Lower leg skin (tissue), 4 donors: ENCODE measurements around the gene TBATA. TPM values are rescaled to one million over a fixed set of nuclear protein-coding genes. Genes with fewer than 3 reads are reported as not detected.

Experiments
- DNase-seq, 2 donors: peaks; one replicate each; pipeline ENCODE4 v3.0.0-alpha.2; 2019; ENCODE audit warnings: low spot score in 2 of 2
- H3K4me3 ChIP-seq: fragments of 200-600 bp; sonication (generic); 2 replicates; pipeline ENCODE4 v1.5.1; 2017; ENCODE audit warnings: mild to moderate bottlenecking, low read depth; ENCODE audit not compliant: poor library complexity, severe bottlenecking
- POLR2A ChIP-seq, 2 donors: fragments of 450-650 bp; IDR thresholded peaks; one replicate each; pipeline ENCODE4 v1.6.1; 2016 to 2017; ENCODE audit warnings: antibody characterized with exemption in 2 of 2, mild to moderate bottlenecking in 1 of 2, moderate library complexity in 1 of 2
- WGBS, 2 donors: methylation state at CpG; one replicate each; pipeline ENCODE4 v1.1.5; 2018; 5-methylcytosine and 5-hydroxymethylcytosine counted together
- intact Hi-C: fragments of 100-400 bp; cut with DNase I; formaldehyde crosslinking; loops from one replicate; pipeline ENCODE4 v1.15.0; 2023; ENCODE audit warnings: low total_unique reads
- total RNA-seq, 4 donors: library from RNA; depleted of rRNA; stranded (reverse); fragments of >200 nt; gene quantifications; one replicate each; pipeline ENCODE4 v1.1.0, GENCODE V29; 2016
- TF ChIP-seq, protein P1 (sequence below), 3 donors: fragments of 450-650 bp; IDR thresholded peaks; one replicate each; pipeline ENCODE4 v1.5.1; 2016; ENCODE audit warnings: antibody characterized with exemption in 3 of 3, mild to moderate bottlenecking in 3 of 3, moderate library complexity in 2 of 3

TBATA gene
- total RNA-seq, 4 donors from 2014 or later: not detected

GRCh38 chr10:70799124-70799523 is 13.9 kb upstream of the TBATA start:
- intact Hi-C loops: no loop called here
- WGBS, 2 donors: 73 to 75% methylated on average over 5 of the region's 5 CpGs
- DNase-seq: no peak
- no peak overlapping the region for H3K4me3 ChIP-seq
- TF ChIP-seq POLR2A (IDR thresholded peaks at IDR 0.05): no peak
- TF ChIP-seq, protein P1, sequence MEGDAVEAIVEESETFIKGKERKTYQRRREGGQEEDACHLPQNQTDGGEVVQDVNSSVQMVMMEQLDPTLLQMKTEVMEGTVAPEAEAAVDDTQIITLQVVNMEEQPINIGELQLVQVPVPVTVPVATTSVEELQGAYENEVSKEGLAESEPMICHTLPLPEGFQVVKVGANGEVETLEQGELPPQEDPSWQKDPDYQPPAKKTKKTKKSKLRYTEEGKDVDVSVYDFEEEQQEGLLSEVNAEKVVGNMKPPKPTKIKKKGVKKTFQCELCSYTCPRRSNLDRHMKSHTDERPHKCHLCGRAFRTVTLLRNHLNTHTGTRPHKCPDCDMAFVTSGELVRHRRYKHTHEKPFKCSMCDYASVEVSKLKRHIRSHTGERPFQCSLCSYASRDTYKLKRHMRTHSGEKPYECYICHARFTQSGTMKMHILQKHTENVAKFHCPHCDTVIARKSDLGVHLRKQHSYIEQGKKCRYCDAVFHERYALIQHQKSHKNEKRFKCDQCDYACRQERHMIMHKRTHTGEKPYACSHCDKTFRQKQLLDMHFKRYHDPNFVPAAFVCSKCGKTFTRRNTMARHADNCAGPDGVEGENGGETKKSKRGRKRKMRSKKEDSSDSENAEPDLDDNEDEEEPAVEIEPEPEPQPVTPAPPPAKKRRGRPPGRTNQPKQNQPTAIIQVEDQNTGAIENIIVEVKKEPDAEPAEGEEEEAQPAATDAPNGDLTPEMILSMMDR (IDR thresholded peaks at IDR 0.05): no peak

- intact Hi-C loops: no loop called here
- no peak for TF ChIP-seq POLR2A (IDR thresholded peaks at IDR 0.05)
- TF ChIP-seq, protein P1 (IDR thresholded peaks at IDR 0.05): no peak
- no peak overlapping the region for H3K4me3 ChIP-seq
- WGBS, 2 donors: 78 to 82% methylated on average over 7 of the region's 7 CpGs
- DNase-seq: no peak
These were observed 12.7 kb upstream of the TBATA start for GRCh38 chr10:70797840-70798239.

DNA sequence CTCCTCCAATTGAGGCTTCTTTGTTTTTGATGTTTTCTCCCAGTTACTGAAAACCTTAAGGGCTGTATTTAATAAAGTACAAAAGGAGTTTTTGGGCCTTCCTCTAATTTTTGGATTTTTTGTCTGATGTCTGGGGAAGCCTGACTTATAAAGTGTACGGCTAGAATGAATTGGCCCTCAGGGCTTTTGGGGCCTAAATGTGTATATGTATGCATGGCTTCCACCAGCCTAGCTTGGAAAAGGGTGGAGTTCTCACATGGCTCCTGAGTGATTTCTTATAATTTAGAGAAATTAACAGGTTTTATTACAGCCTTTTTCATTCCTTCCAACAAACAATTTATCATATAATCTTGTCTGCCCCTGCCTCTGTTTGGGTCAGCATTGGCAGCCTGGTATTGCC is 10.4 kb upstream of the TBATA start:
- DNase-seq: no peak
- TF ChIP-seq, protein P1 (IDR thresholded peaks at IDR 0.05): no peak
- TF ChIP-seq POLR2A (IDR thresholded peaks at IDR 0.05): no peak
- 60 to 64% methylated on average over 1 of the region's 1 CpG for WGBS, 2 donors
- no peak overlapping the region for H3K4me3 ChIP-seq
- intact Hi-C loops: no loop called here

DNA sequence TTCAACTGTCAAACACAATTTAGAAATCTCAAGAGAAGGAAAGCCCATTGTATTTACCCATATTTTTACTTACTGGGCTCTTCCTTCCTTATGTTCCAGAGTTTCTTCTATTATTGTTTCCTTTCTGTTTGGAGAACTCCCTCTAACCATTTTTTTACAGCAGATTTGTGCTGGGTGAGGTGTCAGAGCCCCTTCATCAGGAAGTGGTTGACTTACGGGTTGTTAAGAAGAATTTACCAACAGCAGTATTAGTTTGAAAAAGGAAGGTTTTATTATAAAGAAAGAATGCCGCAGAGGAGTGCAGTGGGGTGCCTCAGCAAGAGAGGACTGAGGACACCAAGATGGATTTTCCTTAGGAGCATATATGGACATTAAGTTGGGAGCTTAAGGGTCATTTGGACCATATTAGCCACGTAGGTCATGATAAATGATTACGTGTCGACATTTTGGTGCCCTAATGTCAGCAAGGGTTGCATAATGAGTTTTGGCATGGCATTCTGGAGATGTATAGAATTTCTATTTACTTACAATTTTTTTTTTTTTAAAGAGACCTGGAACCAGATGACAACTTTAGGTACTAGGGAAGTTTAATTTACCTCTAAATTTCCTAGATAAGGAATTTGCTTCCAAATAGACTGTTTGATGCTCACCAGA is 6.3 kb upstream of the TBATA start:
- 71 to 74% methylated on average over 5 of the region's 5 CpGs for WGBS, 2 donors
- no peak overlapping the region for H3K4me3 ChIP-seq
- intact Hi-C loops: no loop called here
- TF ChIP-seq POLR2A (IDR thresholded peaks at IDR 0.05): no peak
- TF ChIP-seq, protein P1 (IDR thresholded peaks at IDR 0.05): no peak
- DNase-seq: no peak

- DNase-seq: no peak
- WGBS, 2 donors: 58 to 66% methylated on average over 5 of the region's 5 CpGs
- TF ChIP-seq, protein P1 (IDR thresholded peaks at IDR 0.05): no peak
- no peak for TF ChIP-seq POLR2A (IDR thresholded peaks at IDR 0.05)
- H3K4me3 ChIP-seq: no peak overlapping the region
- intact Hi-C loops: no loop called here
These were observed 1.7 kb upstream of the TBATA start for GRCh38 chr10:70786799-70787415.
